Measurements from ENCODE around the gene ATF6B. TPM values are rescaled to one million over a fixed set of nuclear protein-coding genes. Genes with fewer than 3 reads are reported as not detected.
"Not testable (repeated sequence)": the region's sequence is repeated elsewhere in the genome, so short reads cannot be mapped to it uniquely, and the experiment has no call there.

Gene ATF6B
- total RNA-seq, 1 donor from 2014 or later = 40.8 TPM

GRCh38 chr6:32069460-32069859 lies 58.6 kb downstream of the ATF6B start:
- no peak for DNase-seq (ENCODE audit: low spot score)
- intact Hi-C loops (cut with DNase I) = no loop called here

GRCh38 chr6:32068867-32069266 lies 59.2 kb downstream of the ATF6B start:
- intact Hi-C loops (cut with DNase I) = no loop called here
- DNase-seq (ENCODE audit: low spot score) = no peak

- DNase-seq (ENCODE audit: low spot score); intact Hi-C loops (cut with DNase I): not testable (repeated sequence)
Observed at GRCh38 chr6:32068315-32068714, 59.7 kb downstream of the ATF6B start.

GRCh38 chr6:32067521-32067920 lies 60.5 kb downstream of the ATF6B start:
- DNase-seq (ENCODE audit: low spot score); intact Hi-C loops (cut with DNase I): not testable (repeated sequence)

Small RNAs within 50 kb of the gene (microRNA-seq; reads per million reads assigned to microRNA genes)
- gene MIR6721 = not detected

Other genes starting within 250 kb of the ATF6B start
- gene SLC44A4, start 249.2 kb downstream of the ATF6B start, total RNA-seq = not detected
- 14.5 TPM for gene EHMT2, start 230.5 kb downstream of the ATF6B start, total RNA-seq
- gene ZBTB12, start 226.2 kb downstream of the ATF6B start, total RNA-seq = 5.2 TPM
- gene C2, start 200.5 kb downstream of the ATF6B start, total RNA-seq = 5.1 TPM
- 5.0 TPM for gene CFB, start 182.2 kb downstream of the ATF6B start, total RNA-seq
- gene NELFE, start 169.3 kb downstream of the ATF6B start, total RNA-seq = 46.7 TPM
- 33.2 TPM for gene SKIC2, start 169.1 kb downstream of the ATF6B start, total RNA-seq
- gene DXO, start 156.1 kb downstream of the ATF6B start, total RNA-seq = 14.0 TPM
- gene C4A, start 146.2 kb downstream of the ATF6B start, total RNA-seq = 131 TPM
- gene C4B, start 113.5 kb downstream of the ATF6B start, total RNA-seq = 92.4 TPM
- gene CYP21A2, start 89.8 kb downstream of the ATF6B start, total RNA-seq = 2.0 TPM
- 59.9 TPM for gene TNXB, start 18.9 kb downstream of the ATF6B start, total RNA-seq
- gene FKBPL, start 2.0 kb upstream of the ATF6B start, total RNA-seq = 1.9 TPM
- 0.83 TPM for gene PRRT1, start 23.7 kb upstream of the ATF6B start, total RNA-seq
- gene PPT2, start 25.9 kb upstream of the ATF6B start, total RNA-seq = 15.6 TPM
- 5.1 TPM for gene EGFL8, start 36.3 kb upstream of the ATF6B start, total RNA-seq
- gene AGPAT1, start 47.8 kb upstream of the ATF6B start, total RNA-seq = 47.2 TPM
- 60.7 TPM for gene RNF5, start 50.2 kb upstream of the ATF6B start, total RNA-seq
- 3.5 TPM for gene AGER, start 56.0 kb upstream of the ATF6B start, total RNA-seq
- gene PBX2, start 62.0 kb upstream of the ATF6B start, total RNA-seq = 46.9 TPM
- 6.9 TPM for gene GPSM3, start 64.4 kb upstream of the ATF6B start, total RNA-seq
- gene NOTCH4, start 95.8 kb upstream of the ATF6B start, total RNA-seq = 31.2 TPM
- gene TSBP1, start 243.7 kb upstream of the ATF6B start, total RNA-seq = not detected

Measured in cardiac septum (tissue), 1 donor.